HG03460 (cell line): Measurements from ENCODE around the gene GBF1.
A peak's percentile ranks its signal among the peaks of the same experiment; 100 is the strongest.
"Not testable (repeated sequence)": the region's sequence is repeated elsewhere in the genome, so short reads cannot be mapped to it uniquely, and the experiment has no call there.

Source experiments
- ATAC-seq: cut with Tn5 transposase; IDR thresholded peaks from one replicate; pipeline ENCODE4 v1.9.1; 2021; ENCODE audit not compliant: unreplicated experiment

GBF1 gene, protein sequence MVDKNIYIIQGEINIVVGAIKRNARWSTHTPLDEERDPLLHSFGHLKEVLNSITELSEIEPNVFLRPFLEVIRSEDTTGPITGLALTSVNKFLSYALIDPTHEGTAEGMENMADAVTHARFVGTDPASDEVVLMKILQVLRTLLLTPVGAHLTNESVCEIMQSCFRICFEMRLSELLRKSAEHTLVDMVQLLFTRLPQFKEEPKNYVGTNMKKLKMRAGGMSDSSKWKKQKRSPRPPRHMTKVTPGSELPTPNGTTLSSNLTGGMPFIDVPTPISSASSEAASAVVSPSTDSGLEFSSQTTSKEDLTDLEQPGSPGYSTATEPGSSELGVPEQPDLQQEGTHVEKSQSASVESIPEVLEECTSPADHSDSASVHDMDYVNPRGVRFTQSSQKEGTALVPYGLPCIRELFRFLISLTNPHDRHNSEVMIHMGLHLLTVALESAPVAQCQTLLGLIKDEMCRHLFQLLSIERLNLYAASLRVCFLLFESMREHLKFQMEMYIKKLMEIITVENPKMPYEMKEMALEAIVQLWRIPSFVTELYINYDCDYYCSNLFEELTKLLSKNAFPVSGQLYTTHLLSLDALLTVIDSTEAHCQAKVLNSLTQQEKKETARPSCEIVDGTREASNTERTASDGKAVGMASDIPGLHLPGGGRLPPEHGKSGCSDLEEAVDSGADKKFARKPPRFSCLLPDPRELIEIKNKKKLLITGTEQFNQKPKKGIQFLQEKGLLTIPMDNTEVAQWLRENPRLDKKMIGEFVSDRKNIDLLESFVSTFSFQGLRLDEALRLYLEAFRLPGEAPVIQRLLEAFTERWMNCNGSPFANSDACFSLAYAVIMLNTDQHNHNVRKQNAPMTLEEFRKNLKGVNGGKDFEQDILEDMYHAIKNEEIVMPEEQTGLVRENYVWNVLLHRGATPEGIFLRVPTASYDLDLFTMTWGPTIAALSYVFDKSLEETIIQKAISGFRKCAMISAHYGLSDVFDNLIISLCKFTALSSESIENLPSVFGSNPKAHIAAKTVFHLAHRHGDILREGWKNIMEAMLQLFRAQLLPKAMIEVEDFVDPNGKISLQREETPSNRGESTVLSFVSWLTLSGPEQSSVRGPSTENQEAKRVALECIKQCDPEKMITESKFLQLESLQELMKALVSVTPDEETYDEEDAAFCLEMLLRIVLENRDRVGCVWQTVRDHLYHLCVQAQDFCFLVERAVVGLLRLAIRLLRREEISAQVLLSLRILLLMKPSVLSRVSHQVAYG (N-terminal part only)

DNA sequence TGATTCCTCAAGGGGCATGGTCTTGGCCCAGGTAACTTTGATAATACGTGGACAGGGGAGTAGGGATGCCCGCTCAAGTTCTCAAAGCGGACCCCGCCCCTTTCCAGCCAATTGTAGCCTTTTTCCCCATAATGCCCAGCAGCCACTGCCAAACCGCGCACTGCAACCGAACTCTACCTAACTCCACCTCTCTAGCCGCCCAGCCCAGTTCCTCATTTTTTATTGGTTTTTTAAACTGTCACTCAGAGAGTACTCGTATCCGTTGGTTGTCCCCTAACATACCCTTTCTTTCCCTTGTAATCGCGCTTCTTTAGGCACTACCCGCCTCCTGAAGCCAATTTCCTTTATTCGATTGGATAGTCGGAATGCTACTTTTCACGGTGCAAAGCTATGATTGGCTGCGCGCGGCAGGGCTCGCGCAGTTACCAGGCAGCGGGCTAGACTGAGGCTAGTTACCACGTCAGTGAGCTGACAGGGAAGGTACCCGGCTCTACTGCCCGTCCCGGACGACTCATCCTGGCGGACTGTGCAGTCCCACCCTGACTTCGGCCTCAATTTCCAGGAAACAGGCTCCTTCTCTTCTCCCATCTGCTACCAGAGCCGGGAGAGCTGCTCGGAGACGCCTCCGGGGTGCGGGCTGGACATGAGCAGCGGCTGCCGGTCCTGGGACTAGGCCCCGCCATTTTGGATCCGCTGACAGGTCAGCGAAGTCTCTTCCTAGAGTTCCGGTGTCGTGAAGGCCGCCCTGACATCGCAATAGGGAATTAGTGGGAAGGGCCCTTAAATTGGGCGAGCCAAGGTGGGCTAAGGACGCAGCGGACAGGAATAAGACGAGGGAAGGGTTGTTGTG lies at the start of gene GBF1:
Gene GBF1, plus strand, starts transcription at position 451 of the 850 bp plus-strand sequence. CDS start 13,407 bp downstream, outside the sequence.
- peak; percentile 90 for ATAC-seq

DNA sequence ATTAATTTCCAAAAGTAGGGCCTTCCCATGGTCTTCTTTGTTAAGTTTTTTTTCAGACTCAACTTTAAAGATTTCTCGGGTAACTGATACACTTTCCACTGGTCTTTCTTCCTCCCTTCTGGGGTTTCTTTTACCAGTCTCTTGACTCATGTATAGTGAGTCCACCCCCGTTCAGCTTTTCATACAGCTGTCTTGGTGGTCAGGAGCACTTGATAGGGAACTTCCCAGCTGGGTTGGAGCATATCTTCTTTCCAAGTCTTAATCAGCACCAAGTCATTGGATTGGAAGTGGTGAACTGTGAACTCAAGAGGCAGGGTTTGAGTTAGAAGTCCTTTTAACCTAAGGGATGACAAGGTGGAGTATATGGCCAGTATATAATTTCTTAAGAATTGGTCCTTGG lies 48.4 kb upstream of the GBF1 start:
- no peak for ATAC-seq

DNA sequence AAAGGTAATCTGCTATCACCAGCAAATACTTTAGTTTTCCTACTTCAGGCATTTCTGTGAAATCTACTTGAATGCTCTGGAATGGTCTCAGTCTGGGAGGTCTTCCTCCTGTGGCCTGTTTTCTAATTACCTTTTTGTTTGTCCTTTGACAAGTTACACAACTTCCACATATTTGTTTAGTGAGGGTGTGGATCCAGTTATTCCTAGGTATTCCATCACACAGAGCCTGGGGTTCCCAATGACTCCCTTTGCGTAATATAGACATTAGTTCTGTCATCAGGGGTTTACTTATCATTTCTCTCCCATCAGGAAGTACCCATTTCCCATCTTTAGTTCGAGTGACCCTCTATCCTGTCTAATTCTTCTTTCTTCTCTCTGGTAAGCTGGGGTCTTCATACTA lies 47.3 kb upstream of the GBF1 start:
- no peak for ATAC-seq

DNA sequence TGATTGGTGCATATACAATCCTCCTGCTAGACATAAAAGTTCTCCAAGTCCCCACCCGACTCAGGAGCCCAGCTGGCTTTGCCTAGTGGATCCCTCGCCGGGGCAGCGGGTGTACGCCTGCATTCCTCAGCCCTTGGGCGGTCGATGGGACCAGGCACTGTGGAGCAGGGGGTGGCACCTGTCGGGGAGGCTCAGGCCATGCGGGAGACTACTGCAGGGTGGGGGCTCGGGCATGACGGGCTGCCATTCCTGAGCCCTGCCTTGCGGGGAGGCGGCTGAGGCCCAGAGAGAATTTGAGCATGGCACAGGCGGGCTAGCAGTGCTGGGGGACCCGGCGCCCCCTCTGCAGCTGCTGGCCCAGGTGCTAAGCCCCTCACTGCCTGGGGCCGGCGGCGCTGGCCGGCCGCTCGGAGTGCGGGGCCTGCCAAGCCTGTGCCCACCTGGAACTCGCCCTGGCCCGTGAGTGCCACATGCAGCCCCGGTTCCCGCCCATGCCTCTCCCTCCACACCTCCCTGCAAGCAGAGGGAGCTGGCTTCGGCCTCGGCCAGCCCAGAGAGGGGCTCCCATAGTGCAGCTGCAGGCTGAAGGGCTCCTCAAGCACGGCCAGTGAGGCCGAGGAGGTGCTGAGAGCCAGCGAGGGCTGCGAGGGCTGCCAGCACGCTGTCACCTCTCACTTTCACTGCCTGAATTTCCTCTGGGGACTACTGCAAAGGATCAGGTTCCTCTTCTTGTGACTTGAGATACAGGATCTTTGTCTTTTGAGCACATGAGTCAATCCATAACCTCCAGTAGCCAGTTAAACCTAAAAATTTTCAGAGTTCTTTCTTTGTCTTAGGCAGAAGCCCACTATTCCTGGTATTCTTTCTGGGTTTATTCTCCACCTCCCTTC lies 44.3 kb upstream of the GBF1 start:
- ATAC-seq: no peak

DNA sequence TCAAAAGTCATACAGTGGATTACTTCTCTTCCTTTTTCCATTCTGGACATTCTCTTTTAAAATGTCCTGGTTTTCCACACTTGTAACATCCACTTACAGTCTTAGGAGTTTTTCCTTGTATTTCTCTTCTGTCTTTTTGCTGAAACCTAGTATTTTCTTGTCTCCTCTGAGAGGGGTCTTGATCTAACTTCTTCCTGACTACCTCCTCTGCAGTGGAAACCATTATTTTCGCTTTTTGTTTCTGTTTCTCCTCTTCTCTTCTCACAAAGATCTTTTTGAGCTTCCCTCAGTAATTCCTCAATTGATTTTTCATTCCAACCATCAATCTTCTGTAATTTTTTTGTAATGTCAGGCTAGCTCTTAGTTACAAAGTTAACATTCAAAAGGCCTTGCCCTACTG lies 42.9 kb upstream of the GBF1 start:
- ATAC-seq: no peak

DNA sequence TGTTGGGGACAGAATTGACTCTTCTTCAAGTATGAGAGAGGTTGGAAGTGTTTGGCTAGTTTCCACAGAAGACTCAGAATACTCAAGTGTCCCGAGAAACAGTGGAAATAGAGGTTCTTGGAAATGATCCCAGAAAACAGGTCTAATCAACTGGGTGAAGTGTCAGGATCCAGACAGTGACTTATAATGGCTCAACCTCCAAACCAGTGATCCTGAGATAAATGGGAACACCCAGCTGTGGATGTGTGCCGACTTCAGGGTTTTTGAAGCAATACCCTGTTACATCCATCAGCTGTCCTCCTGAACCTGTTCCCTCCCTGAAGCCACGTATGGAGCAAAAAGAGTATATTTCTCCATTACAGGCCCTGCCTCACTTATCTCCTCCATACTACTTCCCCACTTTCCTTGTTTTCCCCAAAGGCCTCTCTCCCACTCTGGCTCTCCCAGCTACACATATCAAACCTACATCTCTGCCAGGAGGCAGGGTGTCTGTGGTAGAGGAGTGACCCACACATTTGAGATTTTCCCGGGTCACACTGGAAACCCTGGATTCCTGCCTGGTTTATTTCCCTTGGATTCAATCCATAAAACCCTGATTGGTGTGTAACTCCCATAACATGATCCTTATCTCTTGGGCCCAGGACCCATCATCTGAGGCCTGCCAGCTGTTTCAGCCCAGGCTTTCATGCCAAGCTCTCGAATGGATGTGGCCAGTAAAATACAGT lies 36.9 kb upstream of the GBF1 start:
- no peak for ATAC-seq

DNA sequence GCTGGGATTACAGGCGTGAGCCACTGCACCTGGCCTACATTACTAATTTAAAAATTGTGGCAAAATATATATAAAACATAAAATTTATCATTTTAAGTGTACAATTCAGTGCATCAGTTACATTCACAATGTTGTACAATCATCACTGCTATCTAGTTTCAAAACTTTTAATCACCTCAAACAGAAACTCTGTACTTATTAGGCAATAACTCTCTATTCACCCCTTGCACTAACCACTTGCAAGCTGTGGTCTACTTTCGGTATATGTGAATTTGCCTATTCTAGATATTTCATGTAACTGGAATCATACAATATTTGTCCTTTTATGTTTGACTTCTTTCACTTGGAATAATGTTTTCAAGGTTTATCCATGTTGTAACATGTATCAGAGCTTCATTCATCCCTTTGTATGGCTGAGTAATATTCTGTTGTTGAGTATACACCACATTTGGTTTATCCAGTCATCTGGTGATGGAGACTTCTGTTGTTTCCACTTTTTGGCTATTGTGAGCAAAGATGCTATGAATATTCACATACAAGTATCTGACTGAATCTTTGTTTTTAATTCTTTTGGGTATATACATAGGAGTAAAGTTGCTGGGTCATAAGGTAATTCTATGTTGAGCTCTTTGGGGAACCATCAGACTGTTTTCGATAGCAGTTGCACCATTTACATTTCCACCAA lies 33.6 kb upstream of the GBF1 start:
- ATAC-seq: no peak

DNA sequence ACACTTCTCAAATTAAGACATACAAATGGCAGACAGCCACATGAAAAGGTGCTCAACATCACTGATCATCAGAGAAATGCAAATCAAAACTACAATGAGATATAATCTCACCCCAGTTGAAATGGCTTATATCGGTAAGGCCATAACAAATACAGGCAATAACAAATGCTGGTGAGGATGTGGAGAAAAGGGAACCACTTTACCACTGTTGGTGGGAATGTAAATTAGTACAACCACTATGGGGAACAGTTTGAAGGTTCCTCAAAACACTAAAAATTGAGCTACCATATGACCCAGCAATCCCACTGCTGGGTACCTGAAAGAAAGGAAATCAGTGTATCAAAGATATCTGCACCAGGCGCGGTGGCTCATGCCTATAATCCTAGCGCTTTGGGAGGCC lies 31.7 kb upstream of the GBF1 start:
- ATAC-seq: not testable (repeated sequence)

DNA sequence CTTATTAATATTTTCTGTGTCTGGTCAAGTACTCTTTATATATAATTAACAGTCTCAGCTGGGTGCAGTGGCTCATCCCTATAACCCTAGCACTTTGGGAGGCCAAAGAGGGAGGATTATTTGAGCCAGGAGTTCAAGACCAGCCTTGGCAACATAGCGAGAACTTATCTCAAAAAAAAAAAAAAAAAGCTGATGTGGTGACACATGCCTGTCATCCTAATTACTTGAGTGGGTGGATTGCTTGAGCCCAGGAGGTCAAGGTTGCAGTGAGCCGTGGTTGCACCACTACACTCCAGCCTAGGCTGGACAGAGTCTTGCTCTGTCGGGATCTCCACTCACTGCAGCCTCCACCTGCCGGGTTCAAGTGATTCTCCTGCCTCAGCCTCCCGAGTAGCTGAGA lies 26.0 kb upstream of the GBF1 start:
- no peak for ATAC-seq

DNA sequence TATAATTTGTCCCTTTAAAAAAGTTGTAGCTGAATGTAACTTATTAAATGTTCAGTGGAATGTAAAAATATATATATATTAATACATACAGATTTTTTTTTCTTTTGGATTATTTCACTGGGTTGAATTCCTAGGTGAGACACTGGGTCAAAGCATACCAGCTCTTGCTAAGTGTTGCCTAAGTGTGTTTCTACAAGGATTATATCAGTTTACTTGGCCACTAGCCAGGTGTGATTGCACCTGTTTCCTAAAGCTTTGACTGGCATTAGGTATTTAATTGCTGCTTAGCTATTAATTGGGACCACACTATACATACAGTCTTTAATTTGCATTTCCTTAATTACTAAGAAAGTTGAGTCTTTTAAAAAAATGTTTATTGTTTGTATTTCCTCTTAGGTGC lies 24.7 kb upstream of the GBF1 start:
- ATAC-seq: no peak

DNA sequence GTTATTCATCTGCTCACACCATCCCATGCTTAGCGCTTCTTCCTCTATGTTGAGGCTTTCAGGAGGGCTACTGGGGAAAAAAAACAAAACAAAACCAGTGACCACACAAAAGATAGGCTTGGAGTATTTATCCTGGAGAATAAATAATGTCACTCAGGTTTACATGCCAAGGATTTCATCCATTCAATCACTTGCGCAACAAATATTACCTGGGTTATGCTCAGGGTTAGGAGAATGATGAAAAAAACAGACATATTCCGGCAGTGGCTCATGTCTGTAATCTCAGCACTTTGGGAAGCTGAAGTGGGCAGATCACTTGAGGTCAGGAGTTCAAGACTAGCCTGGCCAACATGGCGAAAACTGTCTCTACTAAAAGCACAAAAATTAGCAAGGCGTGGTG lies 22.5 kb upstream of the GBF1 start:
- no peak for ATAC-seq

DNA sequence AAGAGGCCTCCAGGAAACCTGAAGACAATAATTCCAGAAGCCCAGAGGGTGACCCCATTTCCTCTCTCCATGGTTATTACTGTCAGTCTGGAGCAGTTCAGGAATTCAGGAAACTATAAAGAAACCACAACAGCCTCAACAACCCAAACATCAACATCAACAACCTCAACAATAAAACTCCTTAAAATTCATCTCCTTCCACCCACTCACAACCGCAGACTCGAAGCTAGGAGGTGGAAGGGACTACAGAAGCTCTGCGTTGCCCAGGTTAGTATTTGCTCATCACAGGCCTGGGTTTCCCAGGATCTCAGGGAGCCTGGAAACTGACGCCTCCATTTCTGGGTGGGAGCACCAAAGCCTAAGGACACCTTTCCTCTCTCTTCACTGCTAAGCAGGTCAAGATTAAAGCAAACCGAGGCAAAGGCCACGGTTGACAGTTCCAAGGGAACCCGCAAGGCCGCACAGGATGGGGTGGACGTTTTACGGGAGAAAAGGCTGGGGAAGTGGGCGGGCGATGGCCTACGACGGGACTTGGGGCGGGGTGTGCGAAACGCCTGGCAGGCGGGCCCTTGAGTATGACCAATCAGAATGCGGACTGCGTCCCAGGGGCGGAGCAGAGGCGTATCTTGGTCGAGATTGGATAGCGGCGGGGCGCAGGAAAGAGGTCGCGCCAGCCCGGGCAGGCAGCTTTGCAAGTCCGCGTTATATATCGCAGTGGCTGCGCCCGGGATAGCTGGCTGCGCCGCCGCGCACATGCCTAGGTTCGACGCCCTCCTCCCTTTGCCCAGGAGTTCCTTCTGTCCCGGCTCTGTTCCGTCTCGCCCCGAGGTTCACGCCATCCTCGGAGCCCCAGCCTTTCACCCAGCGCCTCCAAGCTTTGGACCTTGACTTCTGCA lies 19.4 kb upstream of the GBF1 start, which contains the start of gene ELOVL3:
Gene ELOVL3, plus strand, starts transcription at position 654 of the 896 bp plus-strand sequence. CDS start 250 bp downstream, outside the sequence.
- ATAC-seq: peak; percentile 86

DNA sequence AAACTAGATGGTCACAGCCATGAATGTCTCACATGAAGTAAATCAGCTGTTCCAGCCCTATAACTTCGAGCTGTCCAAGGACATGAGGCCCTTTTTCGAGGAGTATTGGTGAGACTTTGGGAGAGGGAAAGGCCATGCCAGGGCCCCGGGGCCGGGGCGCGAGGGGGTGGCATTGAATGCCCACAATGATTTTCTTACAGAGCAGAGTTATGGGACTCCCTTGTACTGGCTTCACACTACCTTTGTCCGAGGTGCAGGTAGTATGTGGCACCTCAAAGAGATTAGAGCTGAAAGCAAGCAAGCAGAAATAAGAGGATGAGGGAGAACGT lies 18.8 kb upstream of the GBF1 start:
- no peak for ATAC-seq

DNA sequence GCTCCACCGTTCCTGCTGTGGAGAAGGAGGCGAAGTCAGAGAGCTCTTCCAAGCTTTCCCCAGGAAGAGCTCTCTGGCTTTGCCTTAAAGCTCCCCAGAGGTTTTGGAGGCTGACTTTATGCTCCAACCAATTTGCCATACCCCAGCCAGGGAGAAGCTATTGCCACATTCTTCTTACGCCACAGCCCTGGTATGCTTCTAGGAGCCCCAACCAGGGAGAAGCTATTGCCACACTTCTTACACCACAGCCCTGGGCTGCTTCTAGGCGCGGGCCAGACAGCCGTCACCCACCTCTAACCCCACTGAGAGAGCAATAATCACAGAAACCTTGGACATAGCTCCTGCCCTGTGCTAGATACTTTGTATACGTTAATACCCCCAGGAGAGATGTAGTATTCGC lies 18.3 kb upstream of the GBF1 start:
- ATAC-seq: no peak

DNA sequence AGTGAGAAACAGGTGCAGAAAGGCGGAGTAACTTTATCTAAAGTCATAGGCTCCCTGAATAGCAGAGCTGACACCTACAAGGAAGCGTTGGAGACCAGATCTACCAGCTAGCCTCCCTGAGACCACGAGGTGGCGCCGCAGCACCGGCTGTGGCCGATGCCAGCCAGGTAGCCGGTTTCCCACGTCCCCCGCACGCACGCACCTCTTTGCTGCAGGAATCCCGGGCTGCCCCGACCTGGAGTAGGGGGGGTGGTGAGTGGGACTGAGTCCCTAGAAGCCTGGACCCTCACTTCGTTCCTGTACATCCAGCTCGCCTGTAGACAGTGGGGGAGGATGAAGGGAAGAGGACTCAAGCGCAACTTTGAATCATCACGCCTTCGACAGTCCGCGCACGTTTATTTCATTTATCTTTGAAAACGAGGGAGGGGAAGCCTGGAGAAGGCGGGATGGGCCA lies 15.5 kb upstream of the GBF1 start:
- ATAC-seq: no peak

DNA sequence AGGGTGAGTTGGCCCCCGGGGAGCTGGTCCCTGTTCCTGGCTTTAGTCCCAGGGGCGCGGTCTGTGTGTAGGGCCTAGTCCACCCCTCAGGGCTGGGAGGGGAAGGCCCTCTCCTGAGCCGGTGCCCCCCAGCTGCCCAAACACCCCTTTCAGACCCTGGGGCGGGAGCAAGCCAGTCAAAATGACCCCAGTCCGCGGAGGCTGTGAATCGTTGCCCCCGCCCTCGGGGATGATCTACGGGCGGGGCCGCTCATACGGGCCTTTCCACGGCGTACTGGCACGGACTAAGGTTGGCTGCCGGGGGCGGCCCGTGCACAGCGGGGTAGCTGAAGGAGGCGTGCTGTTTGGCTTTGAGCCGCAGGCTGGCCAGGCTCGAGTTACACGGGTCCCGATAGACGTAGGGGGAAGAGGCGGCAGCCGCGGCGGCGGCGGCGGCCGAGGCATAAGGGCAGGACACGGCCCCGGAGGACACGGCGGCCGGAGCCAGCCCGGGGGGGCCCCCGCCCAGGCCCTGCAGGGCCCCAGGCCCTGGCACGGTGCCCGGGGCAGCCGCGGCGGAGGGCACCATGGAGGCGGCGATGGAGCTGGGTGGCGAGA lies 15.0 kb upstream of the GBF1 start:
- no peak for ATAC-seq
